CD8-positive, alpha-beta memory T cell (primary cell): ENCODE measurements around the gene ADRA2B. TPM values are rescaled to one million over a fixed set of nuclear protein-coding genes. Genes with fewer than 3 reads are reported as not detected.

Experiments
- CTCF ChIA-PET: fragments of 350-600 bp; sonication (Branson Sonifier 250); formaldehyde crosslinking; loops from one replicate; lab custom pipeline; 2021; ENCODE audit warnings: antibody characterized with exemption; lab: Charles Lee
- POLR2A ChIA-PET: fragments of 350-600 bp; sonication (Branson Sonifier 250); formaldehyde crosslinking; loops from one replicate; lab custom pipeline; 2021; ENCODE audit warnings: antibody characterized with exemption; lab: Charles Lee
- DNase-seq, 5 donors: peaks; one replicate each; pipeline versions ENCODE4 v3.0.0 to v3.0.0-alpha.2; 2020 to 2022; ENCODE audit warnings: mixed read lengths in 1 of 5
- H3K27ac ChIP-seq: one replicate; pipeline ENCODE4 v1.7.0; 2013; ENCODE audit warnings: low read depth, mild to moderate bottlenecking, low read length, moderate library complexity
- H3K27me3 ChIP-seq: 2 replicates; pipeline ENCODE4 v1.7.0; 2013; ENCODE audit warnings: low read length, mild to moderate bottlenecking; ENCODE audit not compliant: insufficient read depth, poor library complexity, severe bottlenecking
- H3K36me3 ChIP-seq: 2 replicates; pipeline ENCODE4 v1.7.0; 2013; ENCODE audit warnings: mild to moderate bottlenecking, low read length, moderate library complexity; ENCODE audit not compliant: insufficient read depth
- H3K4me1 ChIP-seq: 2 replicates; pipeline ENCODE4 v1.7.0; 2013; ENCODE audit warnings: mild to moderate bottlenecking, low read length, moderate library complexity; ENCODE audit not compliant: insufficient read depth
- H3K4me3 ChIP-seq: 2 replicates; pipeline ENCODE4 v1.7.0; 2013; ENCODE audit warnings: mild to moderate bottlenecking, low read length
- H3K9me3 ChIP-seq: 2 replicates; pipeline ENCODE4 v1.7.0; 2013; ENCODE audit warnings: mild to moderate bottlenecking, low read length
- H3K27ac Mint-ChIP-seq, 8 donors: one replicate each; pipeline ENCODE4 v1.8.0; 2020 to 2021; ENCODE audit warnings: mixed read lengths in 8 of 8, mild to moderate bottlenecking in 6 of 8, inconsistent platforms in 3 of 8, moderate library complexity in 3 of 8
- H3K27me3 Mint-ChIP-seq, 2 donors: one replicate each; pipeline ENCODE4 v1.8.0; 2020 to 2021; ENCODE audit warnings: mixed read lengths in 2 of 2, mild to moderate bottlenecking in 1 of 2, moderate library complexity in 1 of 2
- H3K36me3 Mint-ChIP-seq, 3 donors: one replicate each; pipeline ENCODE4 v1.8.0; 2020 to 2021; ENCODE audit warnings: mixed read lengths in 3 of 3, inconsistent platforms in 1 of 3, mild to moderate bottlenecking in 1 of 3
- H3K4me1 Mint-ChIP-seq, 3 donors: one replicate each; pipeline ENCODE4 v1.8.0; 2020 to 2021; ENCODE audit warnings: mixed read lengths in 3 of 3, inconsistent platforms in 1 of 3, mild to moderate bottlenecking in 1 of 3
- H3K4me3 Mint-ChIP-seq, 7 donors: one replicate each; pipeline ENCODE4 v1.8.0; 2020 to 2021; ENCODE audit warnings: mixed read lengths in 7 of 7, mild to moderate bottlenecking in 6 of 7, moderate library complexity in 4 of 7, inconsistent platforms in 2 of 7
- H3K9me3 Mint-ChIP-seq, 5 donors: one replicate each; pipeline ENCODE4 v1.8.0; 2020 to 2022; ENCODE audit warnings: mixed read lengths in 5 of 5, mild to moderate bottlenecking in 3 of 5, moderate library complexity in 2 of 5, inconsistent platforms in 1 of 5
- polyA plus RNA-seq: library from polyadenylated mRNA; unstranded; fragments of 300-500 nt; fragmentation: Illumina TruSeq; gene quantifications from one replicate; pipeline ENCODE4 v1.2.3, GENCODE V29; 2021
- total RNA-seq, 2 experiments: library from RNA; stranded (reverse); gene quantifications; one replicate each; pipeline ENCODE4 v1.2.3, GENCODE V29; 2021

The ADRA2B gene
- total and polyA plus RNA-seq, 3 experiments from 2014 or later = 0.07 to 0.24 TPM; not detected in 1

DNA sequence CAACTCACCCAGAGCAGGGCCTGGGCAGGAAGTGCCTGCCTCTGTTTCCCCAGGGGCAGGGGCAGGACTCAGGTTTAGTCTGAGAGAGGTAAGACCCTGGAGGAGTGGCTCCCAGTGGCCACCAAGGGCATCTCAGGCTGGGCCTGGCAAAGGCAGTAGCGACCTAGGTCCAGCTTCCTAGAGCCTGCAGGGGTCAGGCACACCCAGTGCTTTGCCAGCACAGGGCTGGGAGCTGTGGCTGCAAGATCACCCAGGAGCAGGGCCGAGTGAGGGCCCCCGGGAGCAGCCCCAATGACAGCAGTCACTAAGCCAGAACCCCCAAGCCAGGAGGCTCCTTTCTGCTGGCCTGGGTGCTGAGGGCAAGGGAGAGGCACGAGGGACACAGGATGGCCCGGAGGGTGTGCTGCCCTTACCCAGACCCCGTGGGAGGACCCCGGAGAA is 37.6 kb upstream of the ADRA2B start:
- H3K4me3 ChIP-seq = no peak overlapping the region
- no peak overlapping the region for H3K27ac ChIP-seq
- no peaks in the 10 kb centered on the region for H3K36me3 ChIP-seq
- peak overlapping the region in 5 of 8 donors; percentile 47 to 86 (median 74) for H3K27ac Mint-ChIP-seq
- POLR2A ChIA-PET = interaction anchor here (1.4 kb wide), 1 partner anchor 20 kb away, joined by 4 read pairs; no protein-coding TSS in a partner anchor
- no peaks in the 10 kb centered on the region for H3K36me3 Mint-ChIP-seq
- CTCF ChIA-PET = interaction anchor here (2.1 to 4.7 kb wide), 2 partner anchors 15 to 21 kb away, joined by 5 to 26 read pairs; no protein-coding TSS in a partner anchor
- no peaks in the 10 kb centered on the region for H3K9me3 ChIP-seq
- no peak overlapping the region for H3K4me3 Mint-ChIP-seq
- no peaks in the 10 kb centered on the region for H3K27me3 ChIP-seq
- peaks cover 51% of the 10 kb centered on the region for H3K4me1 ChIP-seq
- H3K27me3 Mint-ChIP-seq = no peaks in the 10 kb centered on the region
- peak in 1 of 5 donors; percentile 43 for DNase-seq
- H3K4me1 Mint-ChIP-seq = peaks cover 45 to 87% (median 51%) of the 10 kb centered on the region in 3 donors
- H3K9me3 Mint-ChIP-seq = no peaks in the 10 kb centered on the region

- peaks cover 49% of the 10 kb centered on the region for H3K4me1 ChIP-seq
- no peak overlapping the region for H3K27ac ChIP-seq
- no peaks in the 10 kb centered on the region for H3K9me3 ChIP-seq
- peak overlapping the region in 1 of 7 donors; percentile 13 for H3K4me3 Mint-ChIP-seq
- POLR2A ChIA-PET = interaction anchor here (0.6 to 1.4 kb wide), 2 partner anchors 21 to 991 kb away, joined by 3 to 4 read pairs; no protein-coding TSS in a partner anchor
- peak overlapping the region in 6 of 8 donors; percentile 54 to 86 (median 79) for H3K27ac Mint-ChIP-seq
- H3K36me3 Mint-ChIP-seq = no peaks in the 10 kb centered on the region
- CTCF ChIA-PET = interaction anchor here (2.1 to 4.7 kb wide), 2 partner anchors 14 to 21 kb away, joined by 5 to 26 read pairs; no protein-coding TSS in a partner anchor
- no peak for DNase-seq
- no peaks in the 10 kb centered on the region for H3K36me3 ChIP-seq
- peaks cover 46 to 87% (median 51%) of the 10 kb centered on the region in 3 donors for H3K4me1 Mint-ChIP-seq
- no peaks in the 10 kb centered on the region for H3K27me3 Mint-ChIP-seq
- no peaks in the 10 kb centered on the region for H3K9me3 Mint-ChIP-seq
- H3K27me3 ChIP-seq = no peaks in the 10 kb centered on the region
- H3K4me3 ChIP-seq = no peak overlapping the region
These were observed 36.9 kb upstream of the ADRA2B start for GRCh38 chr2:96153291-96153713.

GRCh38 chr2:96152304-96153161 is 36.2 kb upstream of the ADRA2B start:
- H3K27me3 Mint-ChIP-seq = no peaks in the 10 kb centered on the region
- POLR2A ChIA-PET = interaction anchor here (0.6 to 1.4 kb wide), 2 partner anchors 22 to 991 kb away, joined by 3 to 4 read pairs; no protein-coding TSS in a partner anchor

GRCh38 chr2:96151595-96152303 is 35.4 kb upstream of the ADRA2B start:
- POLR2A ChIA-PET = interaction anchor here (1.2 kb wide), 1 partner anchor 12 kb away, joined by 3 read pairs; no protein-coding TSS in a partner anchor
- no peak overlapping the region for H3K4me3 ChIP-seq
- Mint-ChIP-seq H3K36me3 (no peaks in the 10 kb centered on the region), H3K27ac (peak overlapping the region; percentile 2 to 100 (median 90)), H3K4me3 (peak overlapping the region in 2 of 7 donors; percentile 15 to 62), H3K27me3 (no peaks in the 10 kb centered on the region), H3K4me1 (peaks cover 46 to 87% (median 51%) of the 10 kb centered on the region in 3 donors), H3K9me3 (no peaks in the 10 kb centered on the region)
- peaks cover 49% of the 10 kb centered on the region for H3K4me1 ChIP-seq
- peak in 1 of 5 donors; percentile 12 for DNase-seq
- no peaks in the 10 kb centered on the region for H3K36me3 ChIP-seq
- CTCF ChIA-PET = interaction anchor here (0.7 to 4.7 kb wide), 5 partner anchors 9 to 23 kb away, joined by 3 to 26 read pairs (median 4); no protein-coding TSS in a partner anchor
- no peak overlapping the region for H3K27ac ChIP-seq
- no peaks in the 10 kb centered on the region for H3K9me3 ChIP-seq
- no peaks in the 10 kb centered on the region for H3K27me3 ChIP-seq

More at GRCh38 chr2:96152304-96153161, 36.2 kb upstream of the ADRA2B start:
- CTCF ChIA-PET = interaction anchor here (1.9 to 4.7 kb wide), 3 partner anchors 13 to 22 kb away, joined by 4 to 26 read pairs (median 5); no protein-coding TSS in a partner anchor
- Mint-ChIP-seq H3K9me3 (no peaks in the 10 kb centered on the region), H3K27ac (peak overlapping the region in 7 of 8 donors; percentile 29 to 100 (median 81)), H3K36me3 (no peaks in the 10 kb centered on the region), H3K4me1 (peaks cover 46 to 87% (median 51%) of the 10 kb centered on the region in 3 donors), H3K4me3 (no peak overlapping the region)
- Histone ChIP-seq H3K27ac (no peak overlapping the region), H3K4me3 (no peak overlapping the region), H3K4me1 (peaks cover 49% of the 10 kb centered on the region), H3K27me3 (no peaks in the 10 kb centered on the region), H3K9me3 (no peaks in the 10 kb centered on the region), H3K36me3 (no peaks in the 10 kb centered on the region)
- no peak for DNase-seq

- no peaks in the 10 kb centered on the region for H3K36me3 ChIP-seq
- H3K4me3 ChIP-seq = no peak overlapping the region
- peaks cover 49% of the 10 kb centered on the region for H3K4me1 ChIP-seq
- no peaks in the 10 kb centered on the region for H3K27me3 ChIP-seq
- Mint-ChIP-seq H3K27ac (peak overlapping the region; percentile 34 to 100 (median 98)), H3K4me1 (peaks cover 43 to 87% (median 51%) of the 10 kb centered on the region in 3 donors), H3K36me3 (no peaks in the 10 kb centered on the region), H3K9me3 (peaks cover 0 to 1% (median 0%) of the 10 kb centered on the region in 5 donors), H3K27me3 (peaks cover 0 to 3% of the 10 kb centered on the region in 2 donors), H3K4me3 (peak overlapping the region in 1 of 7 donors; percentile 62)
- POLR2A ChIA-PET = interaction anchor here (1.2 kb wide), 1 partner anchor 13 kb away, joined by 3 read pairs; no protein-coding TSS in a partner anchor
- no peaks in the 10 kb centered on the region for H3K9me3 ChIP-seq
- DNase-seq = peak in 1 of 5 donors; percentile 46
- CTCF ChIA-PET = interaction anchor here (0.7 to 4.7 kb wide), 6 partner anchors 8 to 158 kb away, joined by 3 to 26 read pairs (median 4); no protein-coding TSS in a partner anchor
- H3K27ac ChIP-seq = no peak overlapping the region
These were observed 34.6 kb upstream of the ADRA2B start for GRCh38 chr2:96150791-96151594.

DNA sequence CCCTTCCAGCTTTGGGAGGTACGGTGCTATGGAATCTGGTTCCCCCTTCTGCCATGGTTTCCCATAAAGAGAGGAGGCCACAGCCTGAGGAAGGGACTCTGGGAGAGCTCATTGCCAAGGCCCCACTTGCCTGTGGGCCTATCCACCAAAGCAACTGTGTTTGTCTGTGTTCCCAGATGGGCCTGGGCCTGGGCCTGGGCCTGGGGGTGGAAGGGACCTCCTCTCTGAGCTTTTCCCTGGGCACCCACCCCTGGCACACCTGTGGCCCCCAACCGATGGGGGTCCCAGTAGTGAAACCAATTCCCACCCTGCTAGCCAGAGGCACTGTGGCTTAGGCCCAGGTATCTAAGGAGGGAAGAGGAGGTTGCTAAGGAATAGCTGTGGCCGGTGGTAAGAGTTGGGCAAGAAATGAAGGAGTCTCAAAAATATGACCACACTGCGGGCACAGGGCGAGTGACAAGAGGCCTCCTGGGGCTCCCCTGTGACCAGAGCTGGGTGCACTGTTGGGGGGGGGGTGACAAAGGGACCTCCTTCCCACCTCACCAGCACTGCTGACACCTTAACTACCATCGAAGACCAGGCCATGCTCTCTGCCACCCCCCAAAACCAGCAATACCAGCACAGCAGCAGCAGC is 33.8 kb upstream of the ADRA2B start:
- Mint-ChIP-seq H3K36me3 (no peaks in the 10 kb centered on the region), H3K4me1 (peaks cover 44 to 83% (median 55%) of the 10 kb centered on the region in 3 donors), H3K27ac (peak overlapping the region in 7 of 8 donors; percentile 64 to 100 (median 99)), H3K4me3 (no peak overlapping the region), H3K9me3 (peaks cover 0 to 1% (median 0%) of the 10 kb centered on the region in 5 donors), H3K27me3 (peaks cover 0 to 7% of the 10 kb centered on the region in 2 donors)
- ChIA-PET POLR2A (interaction anchor here (1.0 to 2.2 kb wide), 2 partner anchors 12 to 13 kb away, joined by 3 to 8 read pairs; partner anchors contain the start of gene ASTL), CTCF (interaction anchor here (1.0 to 4.7 kb wide), 4 partner anchors 8 to 157 kb away, joined by 3 to 26 read pairs (median 3); no protein-coding TSS in a partner anchor)
- no peak overlapping the region for H3K4me3 ChIP-seq
- no peak overlapping the region for H3K27ac ChIP-seq
- DNase-seq = peak in 1 of 5 donors; percentile 39
- peaks cover 51% of the 10 kb centered on the region for H3K4me1 ChIP-seq
- H3K27me3 ChIP-seq = no peaks in the 10 kb centered on the region
- no peaks in the 10 kb centered on the region for H3K9me3 ChIP-seq
- H3K36me3 ChIP-seq = no peaks in the 10 kb centered on the region
